ENCODE measurements around the gene LDLRAD4. TPM values are rescaled to one million over a fixed set of nuclear protein-coding genes. Genes with fewer than 3 reads are reported as not detected.

LDLRAD4 gene
- total RNA-seq, 4 donors from 2014 or later, result 2.7 to 22.5 (median 10.8) TPM

- TF ChIP-seq POLR2A (IDR thresholded peaks at IDR 0.05), result no peak
- TF ChIP-seq CTCF (IDR thresholded peaks at IDR 0.05), result no peak
- 95% methylated on average over 17 of the region's 17 CpGs for WGBS, 2 donors
- DNase-seq (ENCODE audit: low spot score in 2 of 2), result peak in 1 of 2 donors; percentile 78
- intact Hi-C loops (cut with DNase I; ENCODE audit: low total_unique reads), result no loop called here
- H3K4me3 ChIP-seq (ENCODE audit: low read depth, poor library complexity, severe bottlenecking), result no peak overlapping the region
Measured at GRCh38 chr18:13442451-13442850, 223.9 kb downstream of the LDLRAD4 start.

GRCh38 chr18:13443552-13443951 is 225.0 kb downstream of the LDLRAD4 start:
- DNase-seq (ENCODE audit: low spot score in 2 of 2), result peak in 1 of 2 donors; percentile 54
- intact Hi-C loops (cut with DNase I; ENCODE audit: low total_unique reads), result no loop called here
- H3K4me3 ChIP-seq (ENCODE audit: low read depth, poor library complexity, severe bottlenecking), result no peak overlapping the region
- 62 to 64% methylated on average over 14 of the region's 14 CpGs for WGBS, 2 donors
- TF ChIP-seq POLR2A (IDR thresholded peaks at IDR 0.05) (no peak), CTCF (IDR thresholded peaks at IDR 0.05) (no peak)

- 84 to 86% methylated on average over 8 of the region's 8 CpGs for WGBS, 2 donors
- TF ChIP-seq CTCF (IDR thresholded peaks at IDR 0.05) (no peak), POLR2A (IDR thresholded peaks at IDR 0.05) (no peak)
- intact Hi-C loops (cut with DNase I; ENCODE audit: low total_unique reads), result no loop called here
- no peak overlapping the region for H3K4me3 ChIP-seq (ENCODE audit: low read depth, poor library complexity, severe bottlenecking)
- DNase-seq (ENCODE audit: low spot score in 2 of 2), result peak in 1 of 2 donors; percentile 28
Measured at GRCh38 chr18:13444430-13445240, 226.1 kb downstream of the LDLRAD4 start.

GRCh38 chr18:13445241-13445897 is 226.8 kb downstream of the LDLRAD4 start:
- intact Hi-C loops (cut with DNase I; ENCODE audit: low total_unique reads), result no loop called here
- peak in 1 of 3 donors; percentile 5 for TF ChIP-seq CTCF (IDR thresholded peaks at IDR 0.05)
- no peak for TF ChIP-seq POLR2A (IDR thresholded peaks at IDR 0.05)
- 79 to 81% methylated on average over 6 of the region's 6 CpGs for WGBS, 2 donors
- no peak overlapping the region for H3K4me3 ChIP-seq (ENCODE audit: low read depth, poor library complexity, severe bottlenecking)
- peak in 1 of 2 donors; percentile 53 for DNase-seq (ENCODE audit: low spot score in 2 of 2)

- no peak overlapping the region for H3K4me3 ChIP-seq (ENCODE audit: low read depth, poor library complexity, severe bottlenecking)
- TF ChIP-seq POLR2A (IDR thresholded peaks at IDR 0.05), result no peak
- TF ChIP-seq CTCF (IDR thresholded peaks at IDR 0.05), result no peak
- intact Hi-C loops (cut with DNase I; ENCODE audit: low total_unique reads), result no loop called here
- peak in 1 of 2 donors; percentile 62 for DNase-seq (ENCODE audit: low spot score in 2 of 2)
- WGBS, 2 donors, result 83 to 84% methylated on average over 6 of the region's 6 CpGs
Measured at GRCh38 chr18:13446024-13446423, 227.5 kb downstream of the LDLRAD4 start.

Measured in lower leg skin (tissue), 4 donors.